ENCODE results near the gene ZFR2. TPM values are rescaled to one million over a fixed set of nuclear protein-coding genes. Genes with fewer than 3 reads are reported as not detected.
"Not testable (repeated sequence)": the region's sequence is repeated elsewhere in the genome, so short reads cannot be mapped to it uniquely, and the experiment has no call there.

ZFR2 gene
- total and polyA plus RNA-seq, 10 donors = 0.11 to 0.92 (median 0.33) TPM; not detected in 3

GRCh38 chr19:3817761-3818160 is 51.1 kb downstream of the ZFR2 start:
- intact Hi-C loops (cut with DNase I; ENCODE audit: low total_unique reads) = no loop called here
- Histone ChIP-seq H3K4me3 (no peak overlapping the region), H3K27me3 (replicated peaks in 1 of 7) (peaks cover 0 to 5% (median 0%) of the 10 kb centered on the region in 7 donors), H3K9me3 (no peaks in the 10 kb centered on the region), H3K27ac (no peak overlapping the region), H3K36me3 (no peaks in the 10 kb centered on the region), H3K4me1 (peaks cover 11 to 67% (median 31%) of the 10 kb centered on the region in 6 donors)
- no peak for DNase-seq
- no peak for TF ChIP-seq CTCF (IDR thresholded peaks at IDR 0.05 in 8 of 11, conservative IDR thresholded peaks at IDR 0.05 in 3 of 11)
- TF ChIP-seq POLR2A (IDR thresholded peaks at IDR 0.05) = no peak
- WGBS, 5 donors = 87 to 90% (median 89%) methylated on average over 8 of the region's 8 CpGs

GRCh38 chr19:3816566-3817218 is 52.1 kb downstream of the ZFR2 start:
- no peak for DNase-seq
- 93 to 97% (median 93%) methylated on average over 37 to 45 of the region's 45 CpGs for WGBS, 5 donors
- no peaks in the 10 kb centered on the region for H3K36me3 ChIP-seq
- H3K4me1 ChIP-seq = peaks cover 19 to 67% (median 33%) of the 10 kb centered on the region in 6 donors
- intact Hi-C loops (cut with DNase I; ENCODE audit: low total_unique reads) = no loop called here
- TF ChIP-seq POLR2A (IDR thresholded peaks at IDR 0.05) (no peak), CTCF (IDR thresholded peaks at IDR 0.05 in 8 of 11, conservative IDR thresholded peaks at IDR 0.05 in 3 of 11) (no peak), POLR2AphosphoS5 (IDR thresholded peaks at IDR 0.05) (no peak)
- H3K4me3 ChIP-seq = no peak overlapping the region
- H3K9me3 ChIP-seq = no peaks in the 10 kb centered on the region
- no peak overlapping the region for H3K27ac ChIP-seq
- no peaks in the 10 kb centered on the region for H3K27me3 ChIP-seq (replicated peaks in 1 of 7)

GRCh38 chr19:3816148-3816547 is 52.7 kb downstream of the ZFR2 start:
- WGBS, 5 donors = 95 to 97% (median 95%) methylated on average over 9 of the region's 9 CpGs

GRCh38 chr19:3814648-3815047 is 54.2 kb downstream of the ZFR2 start:
- Histone ChIP-seq H3K27me3 (replicated peaks in 1 of 7) (no peaks in the 10 kb centered on the region), H3K9me3 (no peaks in the 10 kb centered on the region), H3K4me1 (peaks cover 31 to 81% (median 51%) of the 10 kb centered on the region in 6 donors), H3K4me3 (no peak overlapping the region), H3K36me3 (no peaks in the 10 kb centered on the region), H3K27ac (peak overlapping the region in 4 of 8 donors; percentile 80 to 90 (median 87))
- no peak for DNase-seq
- WGBS, 5 donors = 90 to 99% (median 98%) methylated on average over 4 of the region's 4 CpGs
- intact Hi-C loops (cut with DNase I; ENCODE audit: low total_unique reads) = no loop called here
- TF ChIP-seq CTCF (IDR thresholded peaks at IDR 0.05 in 8 of 11, conservative IDR thresholded peaks at IDR 0.05 in 3 of 11) (no peak), POLR2A (IDR thresholded peaks at IDR 0.05) (no peak), POLR2AphosphoS5 (IDR thresholded peaks at IDR 0.05) (no peak)

More at GRCh38 chr19:3816148-3816547, 52.7 kb downstream of the ZFR2 start:
- H3K27me3 ChIP-seq (replicated peaks in 1 of 7); H3K9me3 ChIP-seq; H3K36me3 ChIP-seq; intact Hi-C loops (cut with DNase I; ENCODE audit: low total_unique reads); H3K4me3 ChIP-seq; DNase-seq; H3K27ac ChIP-seq: not testable (repeated sequence)
- H3K4me1 ChIP-seq = peaks cover 24 to 68% (median 38%) of the 10 kb centered on the region in 6 donors

Measured in spleen (tissue), 11 donors.